ENCODE results near the gene IFNL3.

DNA sequence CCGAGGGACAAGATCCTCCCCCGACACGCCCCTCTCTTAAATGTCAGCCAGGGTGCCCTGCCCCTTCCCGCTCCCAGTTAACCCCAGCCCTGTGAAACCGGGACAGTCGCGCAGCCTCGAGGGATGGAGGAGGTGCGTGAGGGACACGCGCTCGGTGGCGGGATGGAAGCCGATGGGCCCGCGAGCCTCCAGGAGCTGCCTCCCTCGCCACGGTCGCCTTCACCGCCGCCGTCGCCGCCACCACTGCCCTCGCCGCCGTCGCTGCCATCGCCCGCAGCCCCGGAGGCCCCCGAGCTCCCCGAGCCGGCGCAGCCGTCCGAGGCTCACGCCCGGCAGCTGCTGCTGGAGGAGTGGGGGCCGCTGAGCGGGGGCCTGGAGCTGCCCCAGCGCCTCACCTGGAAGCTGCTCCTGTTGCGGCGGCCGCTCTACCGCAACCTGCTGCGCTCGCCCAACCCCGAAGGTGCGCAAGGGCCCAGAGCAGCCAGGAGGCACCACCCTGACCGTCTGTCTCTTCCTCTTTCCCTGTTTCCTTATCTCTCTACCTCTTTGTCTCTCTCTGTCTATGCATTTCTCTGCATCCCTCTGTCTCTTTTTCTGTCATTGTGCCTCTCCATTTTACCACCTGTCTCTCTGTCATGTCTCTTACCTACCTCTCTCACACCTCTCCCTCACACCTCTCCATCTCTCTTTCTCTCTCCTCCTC, 47.8 kb downstream of the IFNL3 start, which contains the start of gene NCCRP1:
- TF ChIP-seq, protein P1, sequence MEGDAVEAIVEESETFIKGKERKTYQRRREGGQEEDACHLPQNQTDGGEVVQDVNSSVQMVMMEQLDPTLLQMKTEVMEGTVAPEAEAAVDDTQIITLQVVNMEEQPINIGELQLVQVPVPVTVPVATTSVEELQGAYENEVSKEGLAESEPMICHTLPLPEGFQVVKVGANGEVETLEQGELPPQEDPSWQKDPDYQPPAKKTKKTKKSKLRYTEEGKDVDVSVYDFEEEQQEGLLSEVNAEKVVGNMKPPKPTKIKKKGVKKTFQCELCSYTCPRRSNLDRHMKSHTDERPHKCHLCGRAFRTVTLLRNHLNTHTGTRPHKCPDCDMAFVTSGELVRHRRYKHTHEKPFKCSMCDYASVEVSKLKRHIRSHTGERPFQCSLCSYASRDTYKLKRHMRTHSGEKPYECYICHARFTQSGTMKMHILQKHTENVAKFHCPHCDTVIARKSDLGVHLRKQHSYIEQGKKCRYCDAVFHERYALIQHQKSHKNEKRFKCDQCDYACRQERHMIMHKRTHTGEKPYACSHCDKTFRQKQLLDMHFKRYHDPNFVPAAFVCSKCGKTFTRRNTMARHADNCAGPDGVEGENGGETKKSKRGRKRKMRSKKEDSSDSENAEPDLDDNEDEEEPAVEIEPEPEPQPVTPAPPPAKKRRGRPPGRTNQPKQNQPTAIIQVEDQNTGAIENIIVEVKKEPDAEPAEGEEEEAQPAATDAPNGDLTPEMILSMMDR (IDR thresholded peaks at IDR 0.05) = no peak
- no peak for TF ChIP-seq ZFX (IDR thresholded peaks at IDR 0.05; ENCODE audit: borderline replicate concordance)

Data from 22Rv1 (cell line).